Measurements from ENCODE around the gene CCDC197. TPM values are rescaled to one million over a fixed set of nuclear protein-coding genes. Genes with fewer than 3 reads are reported as not detected.

CCDC197 gene
- total RNA-seq, 3 donors from 2014 or later, result not detected

DNA sequence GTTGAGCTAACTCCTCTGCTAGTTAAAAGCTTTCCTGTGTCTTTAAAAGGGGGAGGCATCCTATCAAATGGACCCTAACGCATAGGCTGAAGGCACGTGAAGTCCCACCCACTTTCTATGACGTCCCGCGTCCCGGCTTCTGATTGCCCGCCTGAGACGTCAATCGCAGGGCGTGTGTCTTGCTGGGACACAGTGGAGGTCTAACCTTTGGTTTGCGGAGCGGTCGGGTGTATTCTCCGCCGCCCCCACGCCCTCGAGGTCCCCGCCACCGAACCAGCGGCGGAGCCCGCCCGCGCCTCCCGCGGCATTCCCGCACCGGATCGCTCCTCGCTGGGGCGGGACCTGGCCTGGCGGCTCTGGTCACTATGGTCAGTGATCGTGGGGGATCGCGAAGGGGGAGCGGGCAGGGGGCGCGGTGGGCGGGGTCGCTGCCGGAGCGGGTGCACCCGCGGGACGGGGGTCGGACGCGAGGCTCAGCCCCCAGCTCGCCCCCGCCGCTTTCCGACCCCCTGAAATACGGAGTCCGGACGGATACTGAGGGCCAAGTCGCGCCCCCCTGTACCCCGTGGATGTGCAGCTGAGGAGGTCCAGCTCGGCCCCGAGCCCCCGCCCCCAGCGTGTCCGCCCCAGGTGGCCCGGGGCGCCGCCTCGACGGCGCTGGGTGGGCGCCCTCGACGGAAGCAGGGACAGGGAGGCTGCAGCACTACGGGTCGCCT lies 29.2 kb downstream of the CCDC197 start, which contains the start of gene OTUB2:
Gene OTUB2 (plus strand): TSS at position 168 of the 716 bp plus-strand sequence. CDS start 198 bp downstream, at position 366.
- Histone ChIP-seq H3K4me3 (peak within 1 kb of the TSS; percentile 40), H3K36me3 (ENCODE audit: low read depth) (no peaks in the 10 kb centered on the region), H3K9me3 (no peaks in the 10 kb centered on the region), H3K4me1 (ENCODE audit: low read depth) (peaks cover 4% of the 10 kb centered on the region)
- TF ChIP-seq, protein P1, sequence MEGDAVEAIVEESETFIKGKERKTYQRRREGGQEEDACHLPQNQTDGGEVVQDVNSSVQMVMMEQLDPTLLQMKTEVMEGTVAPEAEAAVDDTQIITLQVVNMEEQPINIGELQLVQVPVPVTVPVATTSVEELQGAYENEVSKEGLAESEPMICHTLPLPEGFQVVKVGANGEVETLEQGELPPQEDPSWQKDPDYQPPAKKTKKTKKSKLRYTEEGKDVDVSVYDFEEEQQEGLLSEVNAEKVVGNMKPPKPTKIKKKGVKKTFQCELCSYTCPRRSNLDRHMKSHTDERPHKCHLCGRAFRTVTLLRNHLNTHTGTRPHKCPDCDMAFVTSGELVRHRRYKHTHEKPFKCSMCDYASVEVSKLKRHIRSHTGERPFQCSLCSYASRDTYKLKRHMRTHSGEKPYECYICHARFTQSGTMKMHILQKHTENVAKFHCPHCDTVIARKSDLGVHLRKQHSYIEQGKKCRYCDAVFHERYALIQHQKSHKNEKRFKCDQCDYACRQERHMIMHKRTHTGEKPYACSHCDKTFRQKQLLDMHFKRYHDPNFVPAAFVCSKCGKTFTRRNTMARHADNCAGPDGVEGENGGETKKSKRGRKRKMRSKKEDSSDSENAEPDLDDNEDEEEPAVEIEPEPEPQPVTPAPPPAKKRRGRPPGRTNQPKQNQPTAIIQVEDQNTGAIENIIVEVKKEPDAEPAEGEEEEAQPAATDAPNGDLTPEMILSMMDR (IDR thresholded peaks at IDR 0.05), result no peak
- DNase-seq (peak; percentile 97 to 99 (median 99)), ATAC-seq (peak; percentile 97)
- intact Hi-C loops (cut with DNase I, micrococcal nuclease), result no loop called here

DNA sequence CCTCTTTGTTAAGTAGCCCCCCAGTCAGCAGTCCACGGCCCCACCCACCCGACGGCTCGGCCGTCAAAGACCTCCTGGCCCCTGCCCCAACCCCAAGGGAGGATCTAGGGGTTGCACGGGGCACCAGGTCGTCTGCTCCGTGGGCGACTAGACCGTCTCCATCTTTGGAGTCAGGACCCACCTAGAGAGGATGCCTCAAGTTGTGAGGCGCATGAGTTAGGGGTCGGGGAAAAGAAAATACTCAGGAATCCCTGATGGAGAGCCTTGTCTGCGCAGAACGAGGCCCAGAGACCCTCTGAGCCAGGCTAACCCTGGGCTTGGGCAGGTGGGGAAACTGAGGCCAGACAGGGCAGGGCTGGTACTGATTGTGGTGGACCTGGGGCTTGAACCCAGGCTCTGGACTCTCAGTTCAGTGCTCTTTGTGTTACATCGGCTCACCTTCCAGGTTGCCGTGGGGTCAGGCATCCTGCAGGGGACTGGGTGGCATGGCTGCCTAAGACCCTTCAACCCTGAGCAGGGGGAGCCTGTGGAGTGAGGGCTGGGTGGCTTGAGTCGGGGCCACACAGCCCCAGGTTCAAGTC lies 29.9 kb downstream of the CCDC197 start:
- DNase-seq (no peak), ATAC-seq (no peak)
- intact Hi-C loops (cut with DNase I, micrococcal nuclease), result no loop called here
- no peaks in the 10 kb centered on the region for H3K36me3 ChIP-seq (ENCODE audit: low read depth)
- TF ChIP-seq, protein P1 (IDR thresholded peaks at IDR 0.05), result no peak
- H3K9me3 ChIP-seq, result no peaks in the 10 kb centered on the region
- no peak overlapping the region for H3K4me3 ChIP-seq
- H3K4me1 ChIP-seq (ENCODE audit: low read depth), result peaks cover 5% of the 10 kb centered on the region

DNA sequence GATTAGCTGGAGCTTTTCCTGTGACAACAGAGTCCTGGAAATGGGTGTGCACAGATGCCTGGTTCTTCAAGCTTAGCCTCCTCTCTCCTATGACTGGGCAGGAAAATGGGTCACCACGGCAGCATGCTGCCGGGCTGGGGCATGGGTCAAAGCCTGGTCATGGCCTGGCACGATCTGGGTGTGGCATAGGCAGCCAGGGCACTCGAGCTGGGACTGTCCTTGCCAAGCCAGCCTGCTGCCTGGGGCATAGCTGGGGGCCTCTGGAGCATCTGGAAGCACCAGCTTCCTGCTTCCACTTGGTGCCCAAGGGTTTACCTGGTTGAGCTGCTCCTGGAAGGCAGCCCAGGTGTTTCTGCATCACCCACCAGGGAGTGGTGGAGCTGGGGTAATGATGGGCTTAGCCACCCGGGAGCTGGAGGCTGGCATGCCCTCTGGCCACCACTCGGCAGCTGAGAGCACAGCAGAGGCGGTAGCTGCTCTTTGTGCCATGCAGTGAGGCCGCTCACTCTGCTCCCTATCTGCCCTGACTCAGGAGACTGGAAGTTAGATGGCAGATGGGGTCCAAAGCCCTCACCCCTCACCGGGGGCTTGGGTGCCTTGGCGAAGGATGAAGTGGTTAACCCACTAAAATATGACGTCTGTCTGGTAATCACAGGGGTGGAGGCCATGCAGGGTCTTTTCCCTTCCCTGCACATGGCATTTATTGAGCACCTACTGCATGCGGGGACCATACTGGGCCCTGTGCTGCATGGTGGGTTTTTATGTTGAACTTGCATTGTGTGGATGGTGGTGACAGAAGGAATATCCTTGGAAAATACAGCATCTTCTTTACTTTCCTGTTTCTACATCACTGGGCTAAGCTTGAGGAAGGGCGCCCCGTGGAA lies 30.7 kb downstream of the CCDC197 start:
- Histone ChIP-seq H3K9me3 (no peaks in the 10 kb centered on the region), H3K4me1 (ENCODE audit: low read depth) (peaks cover 7% of the 10 kb centered on the region), H3K4me3 (no peak overlapping the region), H3K36me3 (ENCODE audit: low read depth) (no peaks in the 10 kb centered on the region)
- no peak for DNase-seq
- intact Hi-C loops (cut with DNase I, micrococcal nuclease), result no loop called here
- ATAC-seq, result peak; percentile 17
- TF ChIP-seq, protein P1 (IDR thresholded peaks at IDR 0.05), result no peak

DNA sequence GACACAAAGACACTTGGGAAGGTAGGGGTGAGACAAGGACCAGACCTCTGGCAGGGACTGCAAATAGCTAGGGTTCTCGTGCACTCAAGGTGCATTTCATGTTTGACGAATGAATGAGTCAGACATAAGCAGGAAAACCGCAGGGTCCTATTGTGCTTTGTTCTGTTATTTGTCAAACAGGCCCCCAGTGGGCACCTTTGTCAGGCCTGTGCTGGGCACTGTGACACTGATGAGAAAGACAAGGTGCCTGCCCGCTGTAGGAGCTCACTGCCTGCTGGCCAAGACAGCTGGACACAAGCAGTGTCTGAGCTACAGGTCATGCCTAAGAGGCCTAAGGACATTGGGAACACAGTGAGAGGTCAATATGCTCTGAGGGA lies 31.3 kb downstream of the CCDC197 start:
- intact Hi-C loops (cut with DNase I, micrococcal nuclease), result no loop called here
- Histone ChIP-seq H3K4me3 (no peak overlapping the region), H3K4me1 (ENCODE audit: low read depth) (peaks cover 7% of the 10 kb centered on the region)

DNA sequence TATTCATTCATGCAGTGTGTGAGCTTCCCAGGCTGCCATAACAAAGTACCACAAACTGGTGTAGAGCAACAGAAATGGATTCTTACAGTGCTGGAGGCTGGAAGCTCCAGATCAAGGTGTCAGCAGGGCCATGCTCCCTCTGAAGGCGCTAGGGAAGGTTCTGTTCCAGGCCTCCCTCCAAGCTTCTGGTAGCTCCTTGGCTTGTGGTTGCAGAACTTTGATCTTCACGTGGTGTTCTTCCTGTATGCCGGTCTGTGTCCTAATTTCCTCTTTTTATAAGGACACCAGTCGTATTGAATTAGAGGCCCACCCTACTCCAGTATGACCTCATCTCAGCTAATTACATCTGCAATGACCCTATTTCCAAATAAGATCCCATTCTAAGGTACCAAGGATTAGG lies 32.2 kb downstream of the CCDC197 start:
- Histone ChIP-seq H3K4me3 (no peak overlapping the region), H3K9me3 (no peaks in the 10 kb centered on the region), H3K36me3 (ENCODE audit: low read depth) (no peaks in the 10 kb centered on the region), H3K4me1 (ENCODE audit: low read depth) (peaks cover 7% of the 10 kb centered on the region)
- ATAC-seq (peak; percentile 19), DNase-seq (no peak)
- TF ChIP-seq, protein P1 (IDR thresholded peaks at IDR 0.05), result no peak
- intact Hi-C loops (cut with DNase I, micrococcal nuclease), result no loop called here

More for the DNA sequence above, 31.3 kb downstream of the CCDC197 start:
- H3K36me3 ChIP-seq (ENCODE audit: low read depth), result no peaks in the 10 kb centered on the region
- DNase-seq, result no peak
- TF ChIP-seq, protein P1 (IDR thresholded peaks at IDR 0.05), result no peak
- ATAC-seq, result no peak
- no peaks in the 10 kb centered on the region for H3K9me3 ChIP-seq
